Lower lobe of right lung (tissue), 2 donors: ENCODE measurements around the gene PDE5A. TPM values are rescaled to one million over a fixed set of nuclear protein-coding genes. Genes with fewer than 3 reads are reported as not detected.

Experiments used
- ATAC-seq, 2 donors: fragments of 200-7000 bp; cut with Tn5 transposase; one replicate each; pipeline ENCODE4 v1.9.1; 2020 to 2022; ENCODE audit warnings: mild to moderate bottlenecking in 2 of 2, moderate library complexity in 2 of 2
- DNase-seq: peaks from one replicate; pipeline ENCODE4 v3.0.0-alpha.2; 2020
- H3K27ac ChIP-seq: fragments of 200-600 bp; one replicate; pipeline ENCODE4 v1.8.0; 2022
- H3K27me3 ChIP-seq: fragments of 200-600 bp; one replicate; pipeline ENCODE4 v1.8.0; 2022; ENCODE audit warnings: low read depth
- H3K36me3 ChIP-seq: fragments of 200-600 bp; one replicate; pipeline ENCODE4 v1.8.0; 2022; ENCODE audit warnings: mild to moderate bottlenecking
- H3K4me1 ChIP-seq: fragments of 200-600 bp; one replicate; pipeline ENCODE4 v1.8.0; 2022
- H3K4me3 ChIP-seq: fragments of 200-600 bp; one replicate; pipeline ENCODE4 v1.8.0; 2022; ENCODE audit warnings: mild to moderate bottlenecking
- H3K9me3 ChIP-seq: fragments of 200-600 bp; one replicate; pipeline ENCODE4 v1.8.0; 2022
- CTCF ChIP-seq: fragments of 200-600 bp; IDR thresholded peaks from one replicate; pipeline ENCODE4 v1.8.0; 2022; ENCODE audit warnings: antibody characterized with exemption, mild to moderate bottlenecking
- intact Hi-C: fragments of 100-400 bp; cut with DNase I; formaldehyde crosslinking; loops from one replicate; pipeline ENCODE4 v1.11.0; 2022
- total RNA-seq: library from RNA; stranded (reverse); fragmentation: NEBNext Ultra II Directional; extraction: Animal tissue kit (Norgen Biotek cat#: 25700); gene quantifications from one replicate; pipeline ENCODE4 v1.2.1, GENCODE V29; 2021
- donor health status: DM: no; HTN: yes; CAD: no; lungs with severe emphysema.

The PDE5A gene
- total RNA-seq, 1 donor from 2014 or later: 39.8 TPM

- Histone ChIP-seq H3K36me3 (peaks cover 98% of the 10 kb centered on the region), H3K9me3 (no peaks in the 10 kb centered on the region), H3K27me3 (no peaks in the 10 kb centered on the region), H3K4me1 (no peaks in the 10 kb centered on the region), H3K4me3 (no peak overlapping the region), H3K27ac (no peak overlapping the region)
- ATAC-seq: peak in 1 of 2 donors; percentile 45
- no peak for TF ChIP-seq CTCF
- intact Hi-C loops: no loop called here
- no peak for DNase-seq
Observed at GRCh38 chr4:119498527-119498926, 130.1 kb downstream of the PDE5A start.

- intact Hi-C loops: no loop called here
- Histone ChIP-seq H3K27ac (no peak overlapping the region), H3K9me3 (no peaks in the 10 kb centered on the region), H3K4me3 (no peak overlapping the region), H3K4me1 (no peaks in the 10 kb centered on the region), H3K36me3 (peaks cover 69% of the 10 kb centered on the region), H3K27me3 (no peaks in the 10 kb centered on the region)
- DNase-seq (no peak), ATAC-seq (no peak)
- no peak for TF ChIP-seq CTCF
Observed at GRCh38 chr4:119493886-119494285, 134.7 kb downstream of the PDE5A start.

GRCh38 chr4:119493419-119493818 lies 135.2 kb downstream of the PDE5A start:
- H3K27ac ChIP-seq: no peak overlapping the region
- peaks cover 64% of the 10 kb centered on the region for H3K36me3 ChIP-seq
- no peak overlapping the region for H3K4me3 ChIP-seq
- intact Hi-C loops: no loop called here
- no peaks in the 10 kb centered on the region for H3K27me3 ChIP-seq
- no peaks in the 10 kb centered on the region for H3K4me1 ChIP-seq
- no peaks in the 10 kb centered on the region for H3K9me3 ChIP-seq
- ATAC-seq (no peak), DNase-seq (no peak)
- no peak for TF ChIP-seq CTCF

GRCh38 chr4:119490335-119490734 lies 138.3 kb downstream of the PDE5A start:
- H3K27me3 ChIP-seq: no peaks in the 10 kb centered on the region
- ATAC-seq (no peak), DNase-seq (no peak)
- no peak overlapping the region for H3K27ac ChIP-seq
- H3K9me3 ChIP-seq: no peaks in the 10 kb centered on the region
- intact Hi-C loops: no loop called here
- TF ChIP-seq CTCF: no peak
- H3K4me3 ChIP-seq: no peak overlapping the region
- peaks cover 33% of the 10 kb centered on the region for H3K36me3 ChIP-seq
- no peaks in the 10 kb centered on the region for H3K4me1 ChIP-seq

GRCh38 chr4:119489305-119489704 lies 139.3 kb downstream of the PDE5A start:
- no peak for TF ChIP-seq CTCF
- intact Hi-C loops: no loop called here
- Histone ChIP-seq H3K9me3 (no peaks in the 10 kb centered on the region), H3K36me3 (peaks cover 23% of the 10 kb centered on the region), H3K4me1 (no peaks in the 10 kb centered on the region), H3K27ac (no peak overlapping the region), H3K4me3 (no peak overlapping the region), H3K27me3 (no peaks in the 10 kb centered on the region)
- ATAC-seq: no peak
- no peak for DNase-seq

GRCh38 chr4:119480331-119480730 lies 148.3 kb downstream of the PDE5A start:
- Histone ChIP-seq H3K27me3 (no peaks in the 10 kb centered on the region), H3K4me1 (no peaks in the 10 kb centered on the region), H3K4me3 (no peak overlapping the region), H3K27ac (no peak overlapping the region), H3K9me3 (no peaks in the 10 kb centered on the region), H3K36me3 (peaks cover 44% of the 10 kb centered on the region)
- no peak for TF ChIP-seq CTCF
- intact Hi-C loops: no loop called here
- ATAC-seq (no peak), DNase-seq (no peak)
